Measurements from ENCODE around the gene LRMDA.

GRCh38 chr10:76354921-76355320 is 923.5 kb downstream of the LRMDA start:
- TF ChIP-seq CTCF (IDR thresholded peaks at IDR 0.05) (no peak), POLR2A (IDR thresholded peaks at IDR 0.05) (no peak)

Measured in tibial nerve (tissue), 3 donors.